HG03457 (cell line): ENCODE results near the gene RPP25L.

Experiments used
- ATAC-seq: cut with Tn5 transposase; IDR thresholded peaks from one replicate; pipeline ENCODE4 v1.9.1; 2021; ENCODE audit warnings: moderate number of reproducible peaks; ENCODE audit not compliant: unreplicated experiment

Gene RPP25L

GRCh38 chr9:34637356-34638137 is 25.6 kb upstream of the RPP25L start, which contains the start of gene SIGMAR1:
Gene SIGMAR1 (minus strand): TSS chr9:34637787. CDS start chr9:34637697, 90 bp downstream.
- ATAC-seq = peak; percentile 58

- no peak for ATAC-seq
Observed at GRCh38 chr9:34636791-34637355, 25.0 kb upstream of the RPP25L start.

- no peak for ATAC-seq
Observed at GRCh38 chr9:34635556-34635955, 23.7 kb upstream of the RPP25L start.

- no peak for ATAC-seq
Observed at GRCh38 chr9:34634551-34635248, 22.8 kb upstream of the RPP25L start.

GRCh38 chr9:34633851-34634550 is 22.1 kb upstream of the RPP25L start:
- ATAC-seq = no peak

- no peak for ATAC-seq
Observed at GRCh38 chr9:34633166-34633565, 21.3 kb upstream of the RPP25L start.

- no peak for ATAC-seq
Observed at GRCh38 chr9:34630402-34631154, 18.7 kb upstream of the RPP25L start.

GRCh38 chr9:34629491-34629808 is 17.6 kb upstream of the RPP25L start:
- no peak for ATAC-seq

GRCh38 chr9:34628656-34629490 is 17.0 kb upstream of the RPP25L start, which contains the start of gene ARID3C:
Gene ARID3C (minus strand): TSS chr9:34629066. CDS start chr9:34628014, 1,052 bp downstream.
- no peak for ATAC-seq

- no peak for ATAC-seq
Observed at GRCh38 chr9:34627716-34628655, 16.1 kb upstream of the RPP25L start.

GRCh38 chr9:34625186-34625486 is 13.2 kb upstream of the RPP25L start:
- ATAC-seq = no peak

- ATAC-seq = no peak
Observed at GRCh38 chr9:34624475-34625185, 12.7 kb upstream of the RPP25L start.

GRCh38 chr9:34623374-34624235 is 11.7 kb upstream of the RPP25L start:
- ATAC-seq = no peak

- ATAC-seq = peak; percentile 96
Observed at GRCh38 chr9:34620061-34620994, 8.4 kb upstream of the RPP25L start, which contains the start of gene DCTN3. Gene DCTN3 (minus strand): TSS chr9:34620495. CDS start chr9:34620464, 31 bp downstream.

- ATAC-seq = no peak
Observed at GRCh38 chr9:34615132-34615531, 3.2 kb upstream of the RPP25L start.

GRCh38 chr9:34612788-34613390 is 992 bp upstream of the RPP25L start:
- no peak for ATAC-seq
